Lung (tissue), 12 donors: ENCODE measurements around the gene CXCR1. TPM values are rescaled to one million over a fixed set of nuclear protein-coding genes. Genes with fewer than 3 reads are reported as not detected.

Experiments used
- ATAC-seq: fragments of 200-7000 bp; cut with Tn5 transposase; one replicate; pipeline ENCODE4 v1.9.1; 2020; ENCODE audit warnings: moderate number of reproducible peaks; ENCODE audit not compliant: insufficient read depth, low FRiP score
- DNase-seq, 3 donors: peaks; one replicate each; pipeline ENCODE4 v3.0.0-alpha.2; 2013 to 2017
- H3K27ac ChIP-seq, 2 donors: one replicate each; pipeline ENCODE4 v1.5.1; 2013; ENCODE audit warnings: mild to moderate bottlenecking in 2 of 2, moderate library complexity in 2 of 2, control low read depth in 1 of 2, inconsistent platforms in 1 of 2, low read depth in 1 of 2, low read length in 1 of 2
- H3K27me3 ChIP-seq, 3 donors: one replicate each; pipeline ENCODE4 v1.5.1; 2013; ENCODE audit warnings: low read length in 2 of 3; ENCODE audit not compliant: control insufficient read depth in 3 of 3, insufficient read depth in 3 of 3
- H3K36me3 ChIP-seq, 4 donors: one replicate each; pipeline ENCODE4 v1.5.1; 2013; ENCODE audit warnings: low read length in 4 of 4, mild to moderate bottlenecking in 1 of 4, moderate library complexity in 1 of 4; ENCODE audit not compliant: control insufficient read depth in 4 of 4, insufficient read depth in 4 of 4
- H3K4me1 ChIP-seq, 5 donors: one replicate each; pipeline ENCODE4 v1.5.1; 2013; ENCODE audit warnings: low read length in 5 of 5, mild to moderate bottlenecking in 2 of 5, moderate library complexity in 1 of 5; ENCODE audit not compliant: control insufficient read depth in 5 of 5, insufficient read depth in 5 of 5
- H3K4me3 ChIP-seq: one replicate; pipeline ENCODE4 v1.5.1; 2013; ENCODE audit warnings: mild to moderate bottlenecking, control low read depth, moderate library complexity
- H3K9ac ChIP-seq, 2 donors: one replicate each; pipeline ENCODE4 v1.5.1; 2013; ENCODE audit warnings: low read length in 2 of 2, control low read depth in 1 of 2; ENCODE audit not compliant: insufficient read depth in 1 of 2
- H3K9me3 ChIP-seq, 4 donors: one replicate each; pipeline ENCODE4 v1.5.1; 2013; ENCODE audit warnings: low read length in 3 of 4, mild to moderate bottlenecking in 1 of 4, moderate library complexity in 1 of 4; ENCODE audit not compliant: control insufficient read depth in 4 of 4, insufficient read depth in 3 of 4
- CTCF ChIP-seq: IDR thresholded peaks from 2 replicates; pipeline ENCODE4 v1.5.1; 2012; ENCODE audit warnings: mild to moderate bottlenecking; ENCODE audit errors: control extremely low read depth, extremely low read depth
- WGBS, 2 donors: extraction: QIAGEN DNeasy Blood & Tissue Kit; methylation state at CpG; one replicate each; pipeline ENCODE4 v1.1.7; 2013; 5-methylcytosine and 5-hydroxymethylcytosine counted together
- polyA plus RNA-seq, 2 donors: library from polyadenylated mRNA; stranded (reverse); fragments of 200-250 nt; gene quantifications; one replicate each; pipeline ENCODE4 v1.2.1, GENCODE V29; 2013
- total RNA-seq, 2 donors: library from RNA; depleted of rRNA in 1 of 2; stranded (reverse); fragments of >200 nt in 1 of 2; gene quantifications; one replicate each; pipeline ENCODE4 v1.2.1, GENCODE V29; 2014 to 2021
- donor health status: control.
- donor health status: control.
- donor health status: Bipolar disorder and iron deficiency.
- donor health status: healthy.
- donor health status: DM: yes; HTN: yes; CAD: no.

CXCR1 gene
- total and polyA plus RNA-seq, 4 donors: 0.47 to 49.0 (median 4.2) TPM

DNA sequence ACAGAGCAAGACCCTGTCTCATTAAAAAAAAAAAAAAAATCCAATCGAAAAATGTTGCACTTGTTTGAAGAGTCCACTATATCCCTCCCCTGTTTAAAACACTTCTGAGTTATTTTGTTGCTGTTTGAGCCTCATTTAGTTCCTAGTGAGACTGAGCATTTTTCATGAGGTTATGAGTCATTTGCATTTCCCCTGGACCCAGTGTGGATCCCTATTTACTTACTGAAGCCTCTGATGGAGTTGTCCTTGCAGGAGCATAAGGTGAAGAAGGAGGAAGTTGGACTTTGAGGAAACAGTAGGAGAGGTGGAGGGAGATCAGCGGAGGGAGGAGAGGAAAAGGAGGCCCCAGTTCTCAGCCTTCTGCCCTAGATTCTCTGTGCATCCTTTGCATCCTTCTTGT lies 5.1 kb downstream of the CXCR1 start:
- Histone ChIP-seq H3K4me1 (no peaks in the 10 kb centered on the region), H3K27me3 (peaks cover 0 to 4% (median 0%) of the 10 kb centered on the region in 3 donors), H3K4me3 (no peak overlapping the region), H3K9me3 (no peaks in the 10 kb centered on the region), H3K27ac (no peak overlapping the region), H3K36me3 (no peaks in the 10 kb centered on the region), H3K9ac (no peak overlapping the region)
- no peak for ATAC-seq
- DNase-seq: no peak
- no peak for TF ChIP-seq CTCF
- WGBS, 2 donors: 66% methylated on average over 2 of the region's 2 CpGs

DNA sequence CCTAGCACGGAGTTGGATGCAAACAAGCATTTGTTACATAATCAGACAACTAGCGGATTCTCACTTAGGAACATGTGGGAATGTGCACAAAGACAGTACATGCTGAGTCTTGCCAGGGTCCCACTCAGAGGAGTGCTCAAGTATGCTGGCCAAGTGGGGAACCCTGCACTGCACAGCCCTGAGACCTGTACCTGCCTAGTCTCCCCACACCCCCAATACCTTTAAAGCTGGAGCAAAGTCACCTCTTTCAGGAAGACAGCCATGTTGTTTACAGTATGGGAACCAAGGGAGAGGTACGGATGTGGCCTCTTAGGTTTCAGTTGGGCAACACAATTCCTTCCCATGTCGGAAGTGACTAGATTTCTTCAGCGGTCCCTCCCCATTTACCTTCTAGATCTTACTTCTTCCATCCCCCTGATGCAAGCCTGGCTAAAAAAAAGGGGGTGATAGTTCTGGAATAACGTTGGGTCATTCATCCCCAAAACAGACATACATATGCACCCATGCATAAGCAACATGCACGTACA lies 10.7 kb downstream of the CXCR1 start:
- H3K4me3 ChIP-seq: no peak overlapping the region
- H3K9ac ChIP-seq: no peak overlapping the region
- H3K27ac ChIP-seq: no peak overlapping the region
- H3K9me3 ChIP-seq: no peaks in the 10 kb centered on the region
- H3K27me3 ChIP-seq: peaks cover 0 to 3% (median 2%) of the 10 kb centered on the region in 3 donors
- ATAC-seq (no peak), DNase-seq (no peak)
- no peaks in the 10 kb centered on the region for H3K4me1 ChIP-seq
- 44 to 78% methylated on average over 7 of the region's 7 CpGs for WGBS, 2 donors
- no peaks in the 10 kb centered on the region for H3K36me3 ChIP-seq
- TF ChIP-seq CTCF: no peak

GRCh38 chr2:218152777-218153176 lies 14.0 kb downstream of the CXCR1 start:
- no peak overlapping the region for H3K4me3 ChIP-seq
- H3K9ac ChIP-seq: no peak overlapping the region
- H3K36me3 ChIP-seq: no peaks in the 10 kb centered on the region
- DNase-seq (no peak), ATAC-seq (peak; percentile 27)
- 51 to 85% methylated on average over 1 of the region's 1 CpG for WGBS, 2 donors
- no peaks in the 10 kb centered on the region for H3K4me1 ChIP-seq
- no peaks in the 10 kb centered on the region for H3K9me3 ChIP-seq
- H3K27ac ChIP-seq: no peak overlapping the region
- H3K27me3 ChIP-seq: peaks cover 0 to 2% (median 0%) of the 10 kb centered on the region in 3 donors
- TF ChIP-seq CTCF: no peak

- no peak for TF ChIP-seq CTCF
- no peak overlapping the region for H3K4me3 ChIP-seq
- peaks cover 0 to 2% (median 0%) of the 10 kb centered on the region in 3 donors for H3K27me3 ChIP-seq
- DNase-seq (no peak), ATAC-seq (no peak)
- WGBS, 2 donors: 93 to 96% methylated on average over 8 of the region's 8 CpGs
- H3K9ac ChIP-seq: no peak overlapping the region
- no peak overlapping the region for H3K27ac ChIP-seq
- H3K9me3 ChIP-seq: no peaks in the 10 kb centered on the region
- no peaks in the 10 kb centered on the region for H3K36me3 ChIP-seq
- H3K4me1 ChIP-seq: no peaks in the 10 kb centered on the region
These were observed 14.6 kb downstream of the CXCR1 start for GRCh38 chr2:218152172-218152571.
